WTC11 (cell line): ENCODE results near the gene KRT6A. TPM values are rescaled to one million over a fixed set of nuclear protein-coding genes. Genes with fewer than 3 reads are reported as not detected.

Experiments
- ATAC-seq: fragments of 200-7000 bp; cut with Tn5 transposase; 2 replicates; pipeline ENCODE4 v1.10.0; 2021; ENCODE audit warnings: mild to moderate bottlenecking, moderate library complexity
- CTCF ChIA-PET: fragments of 300-600 bp; sonication (Branson Sonifier 250); formaldehyde crosslinking; loops from one replicate; lab custom pipeline; 2021; ENCODE audit warnings: antibody characterized with exemption; lab: Charles Lee
- POLR2A ChIA-PET: fragments of 350-600 bp; sonication (Branson Sonifier 250); formaldehyde crosslinking; loops from one replicate; lab custom pipeline; 2021; ENCODE audit warnings: antibody characterized with exemption; lab: Charles Lee
- DNase-seq: peaks from one replicate; pipeline ENCODE4 v3.0.0; 2021; ENCODE audit warnings: low spot score
- H3K27ac Mint-ChIP-seq: 2 replicates; pipeline ENCODE4 v1.8.0; 2021; ENCODE audit warnings: mixed read lengths
- H3K27me3 Mint-ChIP-seq: 2 replicates; pipeline ENCODE4 v1.8.0; 2021; ENCODE audit warnings: low read depth, mild to moderate bottlenecking, moderate library complexity, mixed read lengths
- H3K36me3 Mint-ChIP-seq: 2 replicates; pipeline ENCODE4 v1.8.0; 2021; ENCODE audit warnings: mixed read lengths
- H3K4me1 Mint-ChIP-seq: 2 replicates; pipeline ENCODE4 v1.8.0; 2022; ENCODE audit warnings: mixed read lengths
- H3K4me3 Mint-ChIP-seq: 2 replicates; pipeline ENCODE4 v1.8.0; 2021; ENCODE audit warnings: mild to moderate bottlenecking, moderate library complexity, mixed read lengths
- H3K9me3 Mint-ChIP-seq: 2 replicates; pipeline ENCODE4 v1.8.0; 2021; ENCODE audit warnings: mixed read lengths
- SOX15 ChIP-seq: fragments of 250-450 bp; sonication (Bioruptor Pico); IDR thresholded peaks from 2 replicates; pipeline ENCODE4 v1.9.0; 2021; ENCODE audit warnings: mild to moderate bottlenecking
- TCF7 ChIP-seq: sonication (generic); formaldehyde crosslinking; IDR thresholded peaks from 2 replicates; pipeline ENCODE4 v1.8.0; 2022; ENCODE audit warnings: mild to moderate bottlenecking, low read depth, missing genetic modification reagents, moderate library complexity
- ZBTB21 ChIP-seq: sonication (generic); formaldehyde crosslinking; IDR thresholded peaks from 2 replicates; pipeline ENCODE4 v1.8.1; 2023; ENCODE audit warnings: mild to moderate bottlenecking, missing genetic modification reagents, borderline replicate concordance
- ZNF396 ChIP-seq: fragments of 250-450 bp; sonication (Bioruptor Pico); IDR thresholded peaks from 2 replicates; pipeline ENCODE4 v1.8.0; 2021; ENCODE audit warnings: mild to moderate bottlenecking, moderate library complexity, borderline replicate concordance
- ZNF671 ChIP-seq: fragments of 250-450 bp; sonication (Bioruptor Pico); IDR thresholded peaks from 2 replicates; pipeline ENCODE4 v1.8.0; 2021; ENCODE audit warnings: mild to moderate bottlenecking
- total RNA-seq: library from RNA; stranded (reverse); gene quantifications from 3 replicates; pipeline ENCODE4 v1.2.3, GENCODE V29; 2021
- TF ChIP-seq, protein P1 (sequence below): sonication (generic); formaldehyde crosslinking; IDR thresholded peaks from 2 replicates; pipeline ENCODE4 v1.8.1; 2023; ENCODE audit warnings: mild to moderate bottlenecking, missing genetic modification reagents, moderate library complexity
- TF ChIP-seq, protein P2 (sequence below): sonication (generic); formaldehyde crosslinking; IDR thresholded peaks from 2 replicates; pipeline ENCODE4 v1.8.0; 2023; ENCODE audit warnings: missing genetic modification reagents, mild to moderate bottlenecking, borderline replicate concordance
- TF ChIP-seq, protein P3 (sequence below): sonication (generic); formaldehyde crosslinking; IDR thresholded peaks from 2 replicates; pipeline ENCODE4 v1.8.0; 2022; ENCODE audit warnings: mild to moderate bottlenecking, missing genetic modification reagents
- TF ChIP-seq, protein P4 (sequence below): fragments of 250-450 bp; sonication (Bioruptor Pico); IDR thresholded peaks from 2 replicates; pipeline ENCODE4 v1.9.0; 2021; ENCODE audit warnings: mild to moderate bottlenecking
- TF ChIP-seq, protein P5 (sequence below): sonication (generic); formaldehyde crosslinking; IDR thresholded peaks from 2 replicates; pipeline ENCODE4 v1.8.0; 2022; ENCODE audit warnings: missing genetic modification reagents
- TF ChIP-seq, protein P6 (sequence below): sonication (generic); formaldehyde crosslinking; conservative IDR thresholded peaks from 2 replicates; pipeline ENCODE4 v1.8.1; 2022; ENCODE audit warnings: mild to moderate bottlenecking, missing genetic modification reagents
- TF ChIP-seq, protein P7 (sequence below): fragments of 250-450 bp; sonication (Bioruptor Pico); IDR thresholded peaks from 2 replicates; pipeline ENCODE4 v1.9.0; 2021; ENCODE audit warnings: mild to moderate bottlenecking, borderline replicate concordance

Gene KRT6A
- total RNA-seq, 1 experiment from 2014 or later, result not detected

DNA sequence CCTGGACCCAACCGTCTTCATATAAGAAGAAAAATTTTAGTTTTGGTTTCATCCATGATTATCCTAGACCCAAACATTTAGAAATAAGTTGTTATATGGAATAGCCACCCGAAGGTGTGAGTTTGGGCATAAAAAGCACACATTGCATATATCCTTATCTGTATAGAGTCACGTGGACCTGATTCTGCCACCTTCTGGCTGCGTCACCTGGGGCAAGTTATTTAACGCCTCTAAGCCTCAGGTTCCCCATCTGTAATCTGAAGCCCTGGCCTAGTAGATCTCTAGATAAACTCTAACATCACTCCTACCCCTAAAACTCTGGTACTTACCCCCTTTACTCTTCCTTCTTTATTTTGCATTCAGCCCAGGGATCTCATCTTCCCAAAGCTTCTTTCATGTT is 41.4 kb upstream of the KRT6A start:
- DNase-seq, result no peak
- H3K9me3 Mint-ChIP-seq, result no peaks in the 10 kb centered on the region
- H3K27ac Mint-ChIP-seq, result 0 out of 2 replicates have a peak overlapping the region, but pooled peaks have one; percentile 14
- no peaks in the 10 kb centered on the region for H3K27me3 Mint-ChIP-seq
- H3K4me1 Mint-ChIP-seq, result no peaks in the 10 kb centered on the region
- H3K4me3 Mint-ChIP-seq, result no peak overlapping the region
- TF ChIP-seq, protein P1, sequence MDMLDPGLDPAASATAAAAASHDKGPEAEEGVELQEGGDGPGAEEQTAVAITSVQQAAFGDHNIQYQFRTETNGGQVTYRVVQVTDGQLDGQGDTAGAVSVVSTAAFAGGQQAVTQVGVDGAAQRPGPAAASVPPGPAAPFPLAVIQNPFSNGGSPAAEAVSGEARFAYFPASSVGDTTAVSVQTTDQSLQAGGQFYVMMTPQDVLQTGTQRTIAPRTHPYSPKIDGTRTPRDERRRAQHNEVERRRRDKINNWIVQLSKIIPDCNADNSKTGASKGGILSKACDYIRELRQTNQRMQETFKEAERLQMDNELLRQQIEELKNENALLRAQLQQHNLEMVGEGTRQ (CRISPR knock-in tag), result peak; percentile 65
- TF ChIP-seq SOX15 (CRISPR knock-in tag) (no peak), ZNF396 (CRISPR knock-in tag) (no peak)
- TF ChIP-seq, protein P2, sequence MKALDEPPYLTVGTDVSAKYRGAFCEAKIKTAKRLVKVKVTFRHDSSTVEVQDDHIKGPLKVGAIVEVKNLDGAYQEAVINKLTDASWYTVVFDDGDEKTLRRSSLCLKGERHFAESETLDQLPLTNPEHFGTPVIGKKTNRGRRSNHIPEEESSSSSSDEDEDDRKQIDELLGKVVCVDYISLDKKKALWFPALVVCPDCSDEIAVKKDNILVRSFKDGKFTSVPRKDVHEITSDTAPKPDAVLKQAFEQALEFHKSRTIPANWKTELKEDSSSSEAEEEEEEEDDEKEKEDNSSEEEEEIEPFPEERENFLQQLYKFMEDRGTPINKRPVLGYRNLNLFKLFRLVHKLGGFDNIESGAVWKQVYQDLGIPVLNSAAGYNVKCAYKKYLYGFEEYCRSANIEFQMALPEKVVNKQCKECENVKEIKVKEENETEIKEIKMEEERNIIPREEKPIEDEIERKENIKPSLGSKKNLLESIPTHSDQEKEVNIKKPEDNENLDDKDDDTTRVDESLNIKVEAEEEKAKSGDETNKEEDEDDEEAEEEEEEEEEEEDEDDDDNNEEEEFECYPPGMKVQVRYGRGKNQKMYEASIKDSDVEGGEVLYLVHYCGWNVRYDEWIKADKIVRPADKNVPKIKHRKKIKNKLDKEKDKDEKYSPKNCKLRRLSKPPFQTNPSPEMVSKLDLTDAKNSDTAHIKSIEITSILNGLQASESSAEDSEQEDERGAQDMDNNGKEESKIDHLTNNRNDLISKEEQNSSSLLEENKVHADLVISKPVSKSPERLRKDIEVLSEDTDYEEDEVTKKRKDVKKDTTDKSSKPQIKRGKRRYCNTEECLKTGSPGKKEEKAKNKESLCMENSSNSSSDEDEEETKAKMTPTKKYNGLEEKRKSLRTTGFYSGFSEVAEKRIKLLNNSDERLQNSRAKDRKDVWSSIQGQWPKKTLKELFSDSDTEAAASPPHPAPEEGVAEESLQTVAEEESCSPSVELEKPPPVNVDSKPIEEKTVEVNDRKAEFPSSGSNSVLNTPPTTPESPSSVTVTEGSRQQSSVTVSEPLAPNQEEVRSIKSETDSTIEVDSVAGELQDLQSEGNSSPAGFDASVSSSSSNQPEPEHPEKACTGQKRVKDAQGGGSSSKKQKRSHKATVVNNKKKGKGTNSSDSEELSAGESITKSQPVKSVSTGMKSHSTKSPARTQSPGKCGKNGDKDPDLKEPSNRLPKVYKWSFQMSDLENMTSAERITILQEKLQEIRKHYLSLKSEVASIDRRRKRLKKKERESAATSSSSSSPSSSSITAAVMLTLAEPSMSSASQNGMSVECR, result no peak
- TF ChIP-seq, protein P3, sequence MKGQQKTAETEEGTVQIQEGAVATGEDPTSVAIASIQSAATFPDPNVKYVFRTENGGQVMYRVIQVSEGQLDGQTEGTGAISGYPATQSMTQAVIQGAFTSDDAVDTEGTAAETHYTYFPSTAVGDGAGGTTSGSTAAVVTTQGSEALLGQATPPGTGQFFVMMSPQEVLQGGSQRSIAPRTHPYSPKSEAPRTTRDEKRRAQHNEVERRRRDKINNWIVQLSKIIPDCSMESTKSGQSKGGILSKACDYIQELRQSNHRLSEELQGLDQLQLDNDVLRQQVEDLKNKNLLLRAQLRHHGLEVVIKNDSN (CRISPR knock-in tag), result peak; percentile 54; the same call in 1 of the 2 replicates
- TF ChIP-seq, protein P4, sequence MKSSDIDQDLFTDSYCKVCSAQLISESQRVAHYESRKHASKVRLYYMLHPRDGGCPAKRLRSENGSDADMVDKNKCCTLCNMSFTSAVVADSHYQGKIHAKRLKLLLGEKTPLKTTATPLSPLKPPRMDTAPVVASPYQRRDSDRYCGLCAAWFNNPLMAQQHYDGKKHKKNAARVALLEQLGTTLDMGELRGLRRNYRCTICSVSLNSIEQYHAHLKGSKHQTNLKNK, result no peak
- ChIA-PET POLR2A (no interaction called here), CTCF (interaction anchor here (0.6 to 5.1 kb wide), 10 partner anchors 10 to 331 kb away, joined by 3 to 28 read pairs (median 4); no protein-coding TSS in a partner anchor)
- ATAC-seq, result peak; percentile 51; the same call in 1 of the 2 replicates
- H3K36me3 Mint-ChIP-seq, result no peaks in the 10 kb centered on the region

DNA sequence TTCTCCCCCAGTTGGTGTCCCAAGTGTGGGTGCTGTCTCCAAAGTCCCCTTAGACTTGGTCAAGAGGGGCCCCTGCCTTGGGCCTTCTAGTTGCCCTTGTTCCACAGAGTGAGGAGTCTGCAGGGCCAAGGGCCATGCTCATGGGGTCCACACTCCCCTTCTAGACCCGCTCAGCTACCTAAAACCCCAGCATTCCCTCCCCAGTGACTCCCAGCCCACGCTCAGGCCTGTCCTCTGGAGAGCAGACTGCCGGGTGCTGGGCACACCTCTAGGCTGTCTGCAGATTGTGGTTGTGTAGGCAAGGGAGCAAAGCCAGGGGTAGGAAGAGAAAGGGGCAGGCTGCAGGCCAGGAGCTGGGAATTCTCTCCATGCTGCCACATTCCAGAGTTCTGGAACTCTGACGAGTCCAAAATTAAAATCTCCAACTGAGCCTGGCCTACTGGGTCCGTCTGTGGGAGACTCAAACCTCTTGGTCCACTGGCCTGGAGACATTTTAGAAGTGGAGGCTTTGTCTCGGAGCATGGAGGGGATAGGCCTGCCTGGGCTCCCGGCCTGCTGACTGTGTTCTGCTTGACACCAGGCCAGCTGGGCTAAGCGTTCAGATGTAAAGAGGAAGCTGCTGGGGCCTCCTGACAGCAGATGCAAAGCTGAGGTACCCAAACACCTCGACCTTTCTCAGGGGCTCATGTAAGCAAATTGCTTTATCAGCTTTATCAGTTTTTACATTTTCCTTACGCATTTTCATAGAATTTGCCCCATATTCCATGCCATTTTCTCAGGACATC is 40.8 kb upstream of the KRT6A start:
- no peaks in the 10 kb centered on the region for H3K4me1 Mint-ChIP-seq
- ATAC-seq, result no peak
- POLR2A ChIA-PET, result interaction anchor here (0.7 kb wide), 1 partner anchor 185 kb away, joined by 4 read pairs; no protein-coding TSS in a partner anchor
- H3K27me3 Mint-ChIP-seq, result no peaks in the 10 kb centered on the region
- CTCF ChIA-PET, result interaction anchor here (0.6 to 5.1 kb wide), 10 partner anchors 12 to 337 kb away, joined by 3 to 28 read pairs (median 4); no protein-coding TSS in a partner anchor
- H3K9me3 Mint-ChIP-seq, result no peaks in the 10 kb centered on the region
- no peak overlapping the region for H3K27ac Mint-ChIP-seq
- no peaks in the 10 kb centered on the region for H3K36me3 Mint-ChIP-seq
- no peak for DNase-seq
- H3K4me3 Mint-ChIP-seq, result no peak overlapping the region
- TF ChIP-seq ZBTB21, result no peak
- TF ChIP-seq, protein P5, sequence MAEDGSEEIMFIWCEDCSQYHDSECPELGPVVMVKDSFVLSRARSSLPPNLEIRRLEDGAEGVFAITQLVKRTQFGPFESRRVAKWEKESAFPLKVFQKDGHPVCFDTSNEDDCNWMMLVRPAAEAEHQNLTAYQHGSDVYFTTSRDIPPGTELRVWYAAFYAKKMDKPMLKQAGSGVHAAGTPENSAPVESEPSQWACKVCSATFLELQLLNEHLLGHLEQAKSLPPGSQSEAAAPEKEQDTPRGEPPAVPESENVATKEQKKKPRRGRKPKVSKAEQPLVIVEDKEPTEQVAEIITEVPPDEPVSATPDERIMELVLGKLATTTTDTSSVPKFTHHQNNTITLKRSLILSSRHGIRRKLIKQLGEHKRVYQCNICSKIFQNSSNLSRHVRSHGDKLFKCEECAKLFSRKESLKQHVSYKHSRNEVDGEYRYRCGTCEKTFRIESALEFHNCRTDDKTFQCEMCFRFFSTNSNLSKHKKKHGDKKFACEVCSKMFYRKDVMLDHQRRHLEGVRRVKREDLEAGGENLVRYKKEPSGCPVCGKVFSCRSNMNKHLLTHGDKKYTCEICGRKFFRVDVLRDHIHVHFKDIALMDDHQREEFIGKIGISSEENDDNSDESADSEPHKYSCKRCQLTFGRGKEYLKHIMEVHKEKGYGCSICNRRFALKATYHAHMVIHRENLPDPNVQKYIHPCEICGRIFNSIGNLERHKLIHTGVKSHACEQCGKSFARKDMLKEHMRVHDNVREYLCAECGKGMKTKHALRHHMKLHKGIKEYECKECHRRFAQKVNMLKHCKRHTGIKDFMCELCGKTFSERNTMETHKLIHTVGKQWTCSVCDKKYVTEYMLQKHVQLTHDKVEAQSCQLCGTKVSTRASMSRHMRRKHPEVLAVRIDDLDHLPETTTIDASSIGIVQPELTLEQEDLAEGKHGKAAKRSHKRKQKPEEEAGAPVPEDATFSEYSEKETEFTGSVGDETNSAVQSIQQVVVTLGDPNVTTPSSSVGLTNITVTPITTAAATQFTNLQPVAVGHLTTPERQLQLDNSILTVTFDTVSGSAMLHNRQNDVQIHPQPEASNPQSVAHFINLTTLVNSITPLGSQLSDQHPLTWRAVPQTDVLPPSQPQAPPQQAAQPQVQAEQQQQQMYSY (CRISPR knock-in tag), result no peak
- TF ChIP-seq, protein P2, result no peak
- TF ChIP-seq TCF7 (CRISPR knock-in tag), result no peak
- TF ChIP-seq, protein P6, sequence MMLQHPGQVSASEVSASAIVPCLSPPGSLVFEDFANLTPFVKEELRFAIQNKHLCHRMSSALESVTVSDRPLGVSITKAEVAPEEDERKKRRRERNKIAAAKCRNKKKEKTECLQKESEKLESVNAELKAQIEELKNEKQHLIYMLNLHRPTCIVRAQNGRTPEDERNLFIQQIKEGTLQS (CRISPR knock-in tag), result no peak
- TF ChIP-seq ZNF671 (CRISPR knock-in tag), result no peak
- TF ChIP-seq, protein P7, sequence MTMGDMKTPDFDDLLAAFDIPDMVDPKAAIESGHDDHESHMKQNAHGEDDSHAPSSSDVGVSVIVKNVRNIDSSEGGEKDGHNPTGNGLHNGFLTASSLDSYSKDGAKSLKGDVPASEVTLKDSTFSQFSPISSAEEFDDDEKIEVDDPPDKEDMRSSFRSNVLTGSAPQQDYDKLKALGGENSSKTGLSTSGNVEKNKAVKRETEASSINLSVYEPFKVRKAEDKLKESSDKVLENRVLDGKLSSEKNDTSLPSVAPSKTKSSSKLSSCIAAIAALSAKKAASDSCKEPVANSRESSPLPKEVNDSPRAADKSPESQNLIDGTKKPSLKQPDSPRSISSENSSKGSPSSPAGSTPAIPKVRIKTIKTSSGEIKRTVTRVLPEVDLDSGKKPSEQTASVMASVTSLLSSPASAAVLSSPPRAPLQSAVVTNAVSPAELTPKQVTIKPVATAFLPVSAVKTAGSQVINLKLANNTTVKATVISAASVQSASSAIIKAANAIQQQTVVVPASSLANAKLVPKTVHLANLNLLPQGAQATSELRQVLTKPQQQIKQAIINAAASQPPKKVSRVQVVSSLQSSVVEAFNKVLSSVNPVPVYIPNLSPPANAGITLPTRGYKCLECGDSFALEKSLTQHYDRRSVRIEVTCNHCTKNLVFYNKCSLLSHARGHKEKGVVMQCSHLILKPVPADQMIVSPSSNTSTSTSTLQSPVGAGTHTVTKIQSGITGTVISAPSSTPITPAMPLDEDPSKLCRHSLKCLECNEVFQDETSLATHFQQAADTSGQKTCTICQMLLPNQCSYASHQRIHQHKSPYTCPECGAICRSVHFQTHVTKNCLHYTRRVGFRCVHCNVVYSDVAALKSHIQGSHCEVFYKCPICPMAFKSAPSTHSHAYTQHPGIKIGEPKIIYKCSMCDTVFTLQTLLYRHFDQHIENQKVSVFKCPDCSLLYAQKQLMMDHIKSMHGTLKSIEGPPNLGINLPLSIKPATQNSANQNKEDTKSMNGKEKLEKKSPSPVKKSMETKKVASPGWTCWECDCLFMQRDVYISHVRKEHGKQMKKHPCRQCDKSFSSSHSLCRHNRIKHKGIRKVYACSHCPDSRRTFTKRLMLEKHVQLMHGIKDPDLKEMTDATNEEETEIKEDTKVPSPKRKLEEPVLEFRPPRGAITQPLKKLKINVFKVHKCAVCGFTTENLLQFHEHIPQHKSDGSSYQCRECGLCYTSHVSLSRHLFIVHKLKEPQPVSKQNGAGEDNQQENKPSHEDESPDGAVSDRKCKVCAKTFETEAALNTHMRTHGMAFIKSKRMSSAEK (CRISPR knock-in tag), result no peak
